ENCODE results near the gene NACC2.

Gene NACC2

GRCh38 chr9:136006169-136006568 lies 88.9 kb downstream of the NACC2 start:
- H3K4me3 ChIP-seq (ENCODE audit: extremely low read depth, insufficient read depth, low read length, poor library complexity, severe bottlenecking): no peak overlapping the region
- 100% methylated on average over 1 to 3 of the region's 7 CpGs for WGBS, 2 experiments (ENCODE audit: insufficient coverage in 2 of 2)
- no peaks in the 10 kb centered on the region for H3K9me3 ChIP-seq (ENCODE audit: control insufficient read depth, low read length)
- H3K4me1 ChIP-seq (ENCODE audit: control insufficient read depth, insufficient read depth, low read length, poor library complexity, severe bottlenecking): peaks cover 71% of the 10 kb centered on the region
- H3K36me3 ChIP-seq (ENCODE audit: control insufficient read depth, insufficient read depth, low read length): peaks cover 13% of the 10 kb centered on the region
- no peak overlapping the region for H3K27ac ChIP-seq (ENCODE audit: low read depth, low read length, severe bottlenecking)

GRCh38 chr9:136004712-136005111 lies 90.4 kb downstream of the NACC2 start:
- H3K36me3 ChIP-seq (ENCODE audit: control insufficient read depth, insufficient read depth, low read length): peaks cover 3% of the 10 kb centered on the region
- no peaks in the 10 kb centered on the region for H3K9me3 ChIP-seq (ENCODE audit: control insufficient read depth, low read length)
- WGBS, 2 experiments (ENCODE audit: insufficient coverage in 2 of 2): 33 to 80% methylated on average over 7 to 11 of the region's 15 CpGs
- no peak overlapping the region for H3K27ac ChIP-seq (ENCODE audit: low read depth, low read length, severe bottlenecking)
- no peak overlapping the region for H3K4me3 ChIP-seq (ENCODE audit: extremely low read depth, insufficient read depth, low read length, poor library complexity, severe bottlenecking)
- peaks cover 58% of the 10 kb centered on the region for H3K4me1 ChIP-seq (ENCODE audit: control insufficient read depth, insufficient read depth, low read length, poor library complexity, severe bottlenecking)

GRCh38 chr9:136004219-136004618 lies 90.9 kb downstream of the NACC2 start:
- Histone ChIP-seq H3K27ac (ENCODE audit: low read depth, low read length, severe bottlenecking) (no peak overlapping the region), H3K9me3 (ENCODE audit: control insufficient read depth, low read length) (no peaks in the 10 kb centered on the region), H3K36me3 (ENCODE audit: control insufficient read depth, insufficient read depth, low read length) (no peaks in the 10 kb centered on the region), H3K4me3 (ENCODE audit: extremely low read depth, insufficient read depth, low read length, poor library complexity, severe bottlenecking) (no peak overlapping the region), H3K4me1 (ENCODE audit: control insufficient read depth, insufficient read depth, low read length, poor library complexity, severe bottlenecking) (peaks cover 53% of the 10 kb centered on the region)
- 87% methylated on average over 6 of the region's 9 CpGs; no CpG with 5 or more reads in 1 of the 2 experiments for WGBS, 2 experiments (ENCODE audit: insufficient coverage in 2 of 2)

GRCh38 chr9:136003411-136004218 lies 91.5 kb downstream of the NACC2 start:
- no peak overlapping the region for H3K27ac ChIP-seq (ENCODE audit: low read depth, low read length, severe bottlenecking)
- peaks cover 47% of the 10 kb centered on the region for H3K4me1 ChIP-seq (ENCODE audit: control insufficient read depth, insufficient read depth, low read length, poor library complexity, severe bottlenecking)
- no peaks in the 10 kb centered on the region for H3K9me3 ChIP-seq (ENCODE audit: control insufficient read depth, low read length)
- H3K4me3 ChIP-seq (ENCODE audit: extremely low read depth, insufficient read depth, low read length, poor library complexity, severe bottlenecking): no peak overlapping the region
- 90 to 91% methylated on average over 12 to 14 of the region's 15 CpGs for WGBS, 2 experiments (ENCODE audit: insufficient coverage in 2 of 2)
- H3K36me3 ChIP-seq (ENCODE audit: control insufficient read depth, insufficient read depth, low read length): no peaks in the 10 kb centered on the region

- H3K4me3 ChIP-seq (ENCODE audit: extremely low read depth, insufficient read depth, low read length, poor library complexity, severe bottlenecking): no peak overlapping the region
- H3K9me3 ChIP-seq (ENCODE audit: control insufficient read depth, low read length): no peaks in the 10 kb centered on the region
- no peak overlapping the region for H3K27ac ChIP-seq (ENCODE audit: low read depth, low read length, severe bottlenecking)
- peaks cover 40% of the 10 kb centered on the region for H3K4me1 ChIP-seq (ENCODE audit: control insufficient read depth, insufficient read depth, low read length, poor library complexity, severe bottlenecking)
- H3K36me3 ChIP-seq (ENCODE audit: control insufficient read depth, insufficient read depth, low read length): no peaks in the 10 kb centered on the region
- WGBS, 2 experiments (ENCODE audit: insufficient coverage in 2 of 2): 68 to 75% methylated on average over 2 to 6 of the region's 10 CpGs
Measured at GRCh38 chr9:136002881-136003280, 92.2 kb downstream of the NACC2 start.

- H3K4me3 ChIP-seq (ENCODE audit: extremely low read depth, insufficient read depth, low read length, poor library complexity, severe bottlenecking): no peak overlapping the region
- no peaks in the 10 kb centered on the region for H3K36me3 ChIP-seq (ENCODE audit: control insufficient read depth, insufficient read depth, low read length)
- no peak overlapping the region for H3K27ac ChIP-seq (ENCODE audit: low read depth, low read length, severe bottlenecking)
- H3K4me1 ChIP-seq (ENCODE audit: control insufficient read depth, insufficient read depth, low read length, poor library complexity, severe bottlenecking): peaks cover 34% of the 10 kb centered on the region
- WGBS, 2 experiments (ENCODE audit: insufficient coverage in 2 of 2): 97 to 98% methylated on average over 11 of the region's 11 CpGs
- H3K9me3 ChIP-seq (ENCODE audit: control insufficient read depth, low read length): no peaks in the 10 kb centered on the region
Measured at GRCh38 chr9:136002215-136002614, 92.9 kb downstream of the NACC2 start.

GRCh38 chr9:136001231-136001630 lies 93.9 kb downstream of the NACC2 start:
- H3K36me3 ChIP-seq (ENCODE audit: control insufficient read depth, insufficient read depth, low read length): no peaks in the 10 kb centered on the region
- H3K4me3 ChIP-seq (ENCODE audit: extremely low read depth, insufficient read depth, low read length, poor library complexity, severe bottlenecking): no peak overlapping the region
- WGBS, 2 experiments (ENCODE audit: insufficient coverage in 2 of 2): 48 to 62% methylated on average over 16 of the region's 18 CpGs
- peaks cover 24% of the 10 kb centered on the region for H3K4me1 ChIP-seq (ENCODE audit: control insufficient read depth, insufficient read depth, low read length, poor library complexity, severe bottlenecking)
- H3K9me3 ChIP-seq (ENCODE audit: control insufficient read depth, low read length): no peaks in the 10 kb centered on the region
- no peak overlapping the region for H3K27ac ChIP-seq (ENCODE audit: low read depth, low read length, severe bottlenecking)

GRCh38 chr9:135998410-135999071 lies 96.5 kb downstream of the NACC2 start:
- 87 to 89% methylated on average over 15 of the region's 16 CpGs for WGBS, 2 experiments (ENCODE audit: insufficient coverage in 2 of 2)
- H3K4me1 ChIP-seq (ENCODE audit: control insufficient read depth, insufficient read depth, low read length, poor library complexity, severe bottlenecking): peaks cover 13% of the 10 kb centered on the region
- no peak overlapping the region for H3K27ac ChIP-seq (ENCODE audit: low read depth, low read length, severe bottlenecking)
- H3K4me3 ChIP-seq (ENCODE audit: extremely low read depth, insufficient read depth, low read length, poor library complexity, severe bottlenecking): no peak overlapping the region
- H3K9me3 ChIP-seq (ENCODE audit: control insufficient read depth, low read length): no peaks in the 10 kb centered on the region
- no peaks in the 10 kb centered on the region for H3K36me3 ChIP-seq (ENCODE audit: control insufficient read depth, insufficient read depth, low read length)

GRCh38 chr9:135998016-135998380 lies 97.1 kb downstream of the NACC2 start:
- no peaks in the 10 kb centered on the region for H3K9me3 ChIP-seq (ENCODE audit: control insufficient read depth, low read length)
- no peak overlapping the region for H3K4me3 ChIP-seq (ENCODE audit: extremely low read depth, insufficient read depth, low read length, poor library complexity, severe bottlenecking)
- no peaks in the 10 kb centered on the region for H3K36me3 ChIP-seq (ENCODE audit: control insufficient read depth, insufficient read depth, low read length)
- H3K27ac ChIP-seq (ENCODE audit: low read depth, low read length, severe bottlenecking): no peak overlapping the region
- H3K4me1 ChIP-seq (ENCODE audit: control insufficient read depth, insufficient read depth, low read length, poor library complexity, severe bottlenecking): peaks cover 16% of the 10 kb centered on the region
- 86 to 91% methylated on average over 8 to 9 of the region's 10 CpGs for WGBS, 2 experiments (ENCODE audit: insufficient coverage in 2 of 2)

- WGBS, 2 experiments (ENCODE audit: insufficient coverage in 2 of 2): 90% methylated on average over 33 of the region's 34 CpGs
- Histone ChIP-seq H3K4me1 (ENCODE audit: control insufficient read depth, insufficient read depth, low read length, poor library complexity, severe bottlenecking) (peaks cover 21% of the 10 kb centered on the region), H3K9me3 (ENCODE audit: control insufficient read depth, low read length) (no peaks in the 10 kb centered on the region), H3K27ac (ENCODE audit: low read depth, low read length, severe bottlenecking) (no peak overlapping the region), H3K4me3 (ENCODE audit: extremely low read depth, insufficient read depth, low read length, poor library complexity, severe bottlenecking) (no peak overlapping the region), H3K36me3 (ENCODE audit: control insufficient read depth, insufficient read depth, low read length) (no peaks in the 10 kb centered on the region)
Measured at GRCh38 chr9:135997090-135998015, 97.7 kb downstream of the NACC2 start.

All from mesodermal cell (in vitro differentiated cells).